ENCODE results near the gene PGLYRP4. TPM values are rescaled to one million over a fixed set of nuclear protein-coding genes. Genes with fewer than 3 reads are reported as not detected.
"Not testable (repeated sequence)": the region's sequence is repeated elsewhere in the genome, so short reads cannot be mapped to it uniquely, and the experiment has no call there.

The PGLYRP4 gene
- polyA plus RNA-seq, 3 donors, result not detected

DNA sequence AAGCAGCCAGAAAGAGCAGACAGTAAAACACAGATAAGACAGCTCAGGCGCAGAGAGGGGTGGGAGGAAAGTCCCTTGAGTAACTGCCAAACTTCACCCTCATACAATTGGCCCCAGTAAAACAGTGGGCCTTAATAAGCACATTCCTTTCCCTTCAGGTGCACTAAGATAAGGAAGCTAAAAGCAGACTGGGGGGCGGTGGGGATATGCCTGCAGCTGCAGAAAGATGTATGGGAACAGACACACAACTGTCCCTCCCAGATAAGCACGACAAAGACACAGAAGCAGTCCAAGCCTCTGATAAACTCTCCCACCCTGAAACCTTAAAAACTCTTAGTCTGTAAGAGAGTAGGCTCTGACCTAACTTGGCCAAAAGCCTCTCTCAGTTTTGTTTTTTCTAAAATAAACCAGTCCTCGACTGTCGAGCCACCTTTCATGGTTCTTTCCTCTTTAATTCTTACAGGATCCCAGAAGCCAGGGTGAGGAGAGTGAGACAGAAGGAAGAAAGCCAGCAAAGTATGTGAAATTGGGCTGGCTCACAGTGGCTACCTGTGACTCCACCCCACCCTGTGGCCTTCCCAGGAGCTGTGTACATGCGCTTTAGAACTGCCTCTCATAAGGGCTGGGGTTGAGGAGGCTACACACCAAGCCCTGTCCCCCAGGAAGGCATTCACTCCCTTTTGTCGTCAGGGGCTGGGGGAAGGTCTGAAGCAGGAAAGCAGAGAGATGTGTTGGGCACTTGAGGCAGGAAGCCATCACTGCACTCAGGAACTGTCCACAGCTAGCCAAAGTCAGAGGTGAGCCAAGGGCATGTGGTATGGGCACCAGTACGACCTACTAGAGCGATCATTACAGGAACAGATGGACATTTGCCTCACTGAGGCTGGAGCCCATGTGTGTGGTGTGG, 4.6 kb downstream of the PGLYRP4 start:
- no peak for DNase-seq (ENCODE audit: extremely low read depth in 1 of 11, low read depth in 9 of 11, low spot score in 4 of 11)

DNA sequence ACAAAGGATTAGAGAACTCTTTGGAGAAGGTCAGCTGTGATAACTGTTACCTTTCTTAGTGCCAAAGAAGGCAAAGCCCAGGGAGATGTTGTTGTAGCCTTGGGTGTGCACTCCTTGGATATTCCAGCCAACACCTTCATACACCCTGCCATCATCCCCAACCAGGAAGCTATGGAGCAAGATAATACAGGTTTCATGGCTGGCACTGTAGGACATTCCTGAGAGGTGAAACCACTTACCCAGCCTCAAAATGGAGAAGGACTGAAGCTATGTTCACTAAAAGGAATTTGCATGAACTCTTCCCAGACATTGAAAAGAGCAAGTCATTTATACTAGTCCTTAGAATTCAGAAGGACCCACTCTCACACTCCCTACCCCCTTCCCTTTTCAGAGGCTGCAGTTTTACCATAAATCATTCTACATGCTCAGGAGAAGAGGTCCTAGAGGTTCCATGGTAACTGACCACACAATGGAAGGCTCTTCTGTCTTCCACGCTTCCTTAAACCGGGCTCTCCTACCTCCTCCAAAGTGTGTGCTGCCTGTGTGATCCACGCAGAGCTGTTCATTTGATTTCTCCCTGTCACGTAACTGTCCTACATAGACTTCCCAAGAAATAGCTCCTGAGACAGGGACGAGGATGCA, 5.5 kb downstream of the PGLYRP4 start:
- no peak for DNase-seq (ENCODE audit: extremely low read depth in 1 of 11, low read depth in 9 of 11, low spot score in 4 of 11)

DNA sequence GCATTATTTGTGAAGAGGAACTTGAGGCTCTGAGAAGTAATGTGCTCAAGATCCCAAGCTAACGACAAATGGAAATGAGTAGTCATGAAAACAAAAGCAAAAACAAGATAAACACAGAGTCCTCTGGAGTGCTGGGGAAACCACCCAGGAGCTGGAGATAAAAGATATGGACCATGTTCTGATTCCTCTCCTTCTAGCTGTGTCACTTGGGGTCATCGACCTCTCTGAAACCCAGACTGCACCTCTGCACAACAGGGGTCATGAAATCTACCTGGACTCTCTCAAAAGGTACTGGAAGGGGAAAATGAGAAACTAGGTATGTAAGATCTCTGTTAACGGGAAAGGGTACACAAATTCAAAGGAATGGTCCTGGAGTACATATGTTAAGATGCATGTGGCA, 6.5 kb downstream of the PGLYRP4 start:
- DNase-seq (ENCODE audit: extremely low read depth in 1 of 11, low read depth in 9 of 11, low spot score in 4 of 11), result no peak

DNA sequence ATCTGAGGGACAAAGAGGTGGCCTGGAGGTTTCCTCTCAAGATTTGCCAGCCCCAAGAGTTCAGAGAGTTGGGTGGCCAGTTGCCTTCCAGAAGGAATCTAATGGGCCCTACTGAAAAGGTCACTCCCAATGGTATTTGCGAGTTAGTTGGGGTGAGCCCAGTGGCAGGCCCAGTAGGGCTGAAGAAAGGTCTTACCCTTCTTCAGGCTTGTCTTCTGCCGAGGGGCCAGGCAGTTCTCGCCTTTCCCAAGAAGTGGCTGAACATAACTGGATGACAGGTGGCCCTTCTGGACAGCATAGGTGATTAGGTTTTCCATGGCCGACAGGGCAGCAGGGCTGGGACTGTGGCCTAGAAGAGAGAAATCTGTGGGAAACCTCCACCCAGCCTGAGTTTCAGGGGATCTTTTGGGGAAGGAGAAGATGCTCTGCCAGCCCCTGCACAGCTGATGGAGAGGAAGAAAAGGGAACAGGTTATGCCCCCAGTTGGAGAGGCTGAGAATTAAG, 7.2 kb downstream of the PGLYRP4 start:
- no peak for DNase-seq (ENCODE audit: extremely low read depth in 1 of 11, low read depth in 9 of 11, low spot score in 4 of 11)

DNA sequence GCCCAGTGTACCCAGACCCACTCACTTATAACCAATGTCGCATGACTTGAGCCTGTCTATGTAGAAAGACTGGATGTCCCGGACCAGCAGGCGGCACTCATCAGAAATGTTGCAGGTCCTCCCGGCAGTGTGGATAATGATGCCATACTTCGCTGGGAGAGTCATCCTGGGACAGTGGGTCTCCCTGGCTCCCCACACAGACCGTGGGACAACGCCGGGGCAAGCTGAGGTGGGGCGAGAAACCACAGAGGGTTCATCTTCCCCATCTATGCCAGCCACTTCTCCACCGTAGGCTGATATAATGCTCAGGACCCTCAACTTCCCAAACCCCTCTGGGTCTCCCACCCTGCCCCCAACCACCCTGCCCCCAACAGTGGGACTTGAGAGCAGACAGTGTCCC, 8.3 kb downstream of the PGLYRP4 start:
- no peak for DNase-seq (ENCODE audit: extremely low read depth in 1 of 11, low read depth in 9 of 11, low spot score in 4 of 11)

DNA sequence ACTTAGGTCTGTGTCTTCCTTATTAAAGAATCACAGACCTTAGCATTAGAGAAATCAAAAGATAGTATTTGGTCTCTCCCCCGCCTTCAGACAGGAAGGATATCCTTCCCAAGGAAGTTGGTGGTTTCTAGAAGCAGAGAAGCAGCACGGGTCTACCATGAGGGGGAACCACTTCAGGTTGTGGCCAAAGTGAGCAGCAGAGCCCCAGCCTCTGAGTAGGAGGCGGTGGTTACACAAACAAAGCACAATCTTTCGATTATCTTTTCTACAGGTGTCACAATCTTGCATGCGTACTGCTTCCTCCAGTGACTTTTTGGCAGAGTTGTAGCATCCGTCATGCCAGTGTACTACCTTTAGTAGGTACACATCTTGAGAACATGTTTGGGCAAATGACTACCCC, 8.8 kb downstream of the PGLYRP4 start:
- DNase-seq (ENCODE audit: extremely low read depth in 1 of 11, low read depth in 9 of 11, low spot score in 4 of 11), result no peak

DNA sequence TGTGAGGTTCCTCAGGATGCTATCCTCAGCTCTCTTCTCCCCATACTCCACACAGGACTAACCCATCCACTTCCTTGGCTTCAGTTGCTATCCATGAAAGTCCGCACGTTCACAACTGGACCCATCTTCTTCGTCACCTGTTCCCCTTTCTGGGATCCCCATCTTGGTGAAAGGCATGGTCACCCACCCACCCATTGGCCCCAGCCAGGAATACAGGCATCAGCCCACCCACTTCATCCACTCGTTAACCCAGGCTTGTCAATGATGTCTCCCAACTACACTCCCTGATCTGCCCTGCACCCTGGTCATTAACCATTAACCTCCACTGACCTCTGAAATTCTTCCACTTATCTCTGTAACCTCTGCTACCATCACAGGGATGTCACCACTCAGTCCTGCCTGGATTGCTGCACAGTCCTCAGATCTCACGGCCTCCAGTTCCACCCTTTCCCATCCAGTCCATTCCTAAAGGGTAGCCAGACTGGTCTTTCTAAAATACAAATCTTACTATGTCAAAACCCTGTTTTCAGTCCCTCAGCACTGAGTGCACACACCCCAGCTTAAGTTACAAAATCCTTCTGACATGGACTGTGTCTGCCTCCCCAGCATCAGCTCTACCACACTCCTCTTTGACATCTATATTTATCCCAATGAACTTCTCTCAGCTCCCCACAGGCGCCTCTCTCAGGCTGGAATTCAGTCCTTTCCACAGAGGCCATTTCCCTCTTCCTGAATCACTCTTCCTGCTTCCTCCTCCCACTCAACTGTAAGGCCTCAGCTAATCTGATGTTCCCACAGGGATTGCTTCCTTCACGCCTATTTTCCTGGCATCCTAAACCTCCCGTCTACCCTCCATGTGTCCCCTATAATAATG, 10.4 kb downstream of the PGLYRP4 start:
- DNase-seq (ENCODE audit: extremely low read depth in 1 of 11, low read depth in 9 of 11, low spot score in 4 of 11), result no peak

DNA sequence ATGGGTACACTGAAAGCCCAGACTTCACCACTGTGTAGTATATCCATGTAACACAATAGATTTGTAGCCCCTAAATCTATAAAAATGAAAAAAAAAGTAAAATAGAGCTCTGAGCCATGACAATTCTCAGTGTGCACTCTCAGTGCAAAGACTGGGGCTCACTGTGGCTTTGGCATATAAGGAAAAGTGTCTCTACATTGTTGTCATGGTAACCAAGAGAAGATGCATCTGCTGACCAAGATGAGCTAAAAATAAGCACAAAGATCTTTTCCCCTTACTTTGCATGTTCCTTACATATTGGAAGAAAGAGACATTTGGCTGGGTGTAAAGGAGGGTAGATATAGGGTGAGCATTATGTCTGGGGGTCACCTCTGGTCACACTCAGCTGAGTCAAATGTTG, 12.0 kb downstream of the PGLYRP4 start:
- DNase-seq (ENCODE audit: extremely low read depth in 1 of 11, low read depth in 9 of 11, low spot score in 4 of 11), result no peak

DNA sequence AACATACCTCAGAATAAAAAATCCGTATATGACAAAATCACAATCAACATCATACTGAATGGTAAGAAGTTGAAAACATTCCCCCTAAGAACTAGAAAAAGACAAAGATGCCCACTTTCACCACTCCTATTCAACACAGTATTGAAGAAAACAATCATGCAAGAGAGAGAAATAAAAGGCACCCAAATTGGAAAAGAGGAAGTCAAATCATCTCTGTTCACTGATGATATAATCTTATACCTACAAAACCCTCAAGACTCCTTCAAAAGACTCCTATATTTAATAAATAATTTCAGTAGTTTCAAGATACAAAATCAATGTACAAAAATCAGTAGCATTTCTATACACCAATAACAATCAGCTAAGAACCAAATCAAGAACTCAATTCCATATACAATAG, 14.7 kb downstream of the PGLYRP4 start:
- no peak for DNase-seq (ENCODE audit: extremely low read depth in 1 of 11, low read depth in 9 of 11, low spot score in 4 of 11)

DNA sequence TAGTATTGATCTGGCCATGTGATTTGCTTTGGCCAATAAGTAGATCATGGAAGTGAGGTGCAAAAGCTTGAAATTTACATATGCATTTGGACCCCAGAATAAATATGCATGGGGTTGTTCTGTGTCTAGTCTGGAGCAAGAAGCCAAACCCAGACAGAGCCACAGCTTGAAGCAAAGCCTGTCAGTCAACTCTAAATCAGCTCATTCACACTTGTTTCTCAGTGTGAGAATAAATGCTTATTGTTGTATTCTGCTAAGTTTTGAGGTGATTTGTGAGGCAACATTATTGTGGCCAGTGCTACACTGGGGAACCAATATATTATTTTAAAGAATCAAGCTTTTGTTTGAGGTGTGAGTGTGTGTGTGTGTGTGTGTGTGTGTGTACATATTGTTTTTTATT, 23.7 kb downstream of the PGLYRP4 start:
- no peak for DNase-seq (ENCODE audit: extremely low read depth in 1 of 11, low read depth in 9 of 11, low spot score in 4 of 11)

DNA sequence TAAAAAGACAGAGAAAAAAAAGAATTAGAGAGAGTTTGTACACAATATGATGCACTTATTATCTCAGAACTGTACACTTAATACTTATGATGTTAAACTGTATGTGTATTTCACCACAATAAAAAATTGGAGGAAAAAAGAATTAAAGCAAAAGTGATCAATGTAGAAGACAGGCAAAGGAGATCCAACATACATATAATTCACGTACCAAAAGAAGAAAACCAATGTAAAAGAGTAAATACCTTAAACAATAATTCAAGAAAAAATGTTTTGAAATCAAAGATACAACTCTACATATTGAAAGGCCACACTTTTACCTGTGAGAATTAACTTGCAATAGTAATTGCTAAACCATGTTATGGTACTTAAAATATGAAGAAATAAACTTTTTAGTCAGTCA, 26.1 kb downstream of the PGLYRP4 start:
- DNase-seq (ENCODE audit: extremely low read depth in 1 of 11, low read depth in 9 of 11, low spot score in 4 of 11), result no peak

DNA sequence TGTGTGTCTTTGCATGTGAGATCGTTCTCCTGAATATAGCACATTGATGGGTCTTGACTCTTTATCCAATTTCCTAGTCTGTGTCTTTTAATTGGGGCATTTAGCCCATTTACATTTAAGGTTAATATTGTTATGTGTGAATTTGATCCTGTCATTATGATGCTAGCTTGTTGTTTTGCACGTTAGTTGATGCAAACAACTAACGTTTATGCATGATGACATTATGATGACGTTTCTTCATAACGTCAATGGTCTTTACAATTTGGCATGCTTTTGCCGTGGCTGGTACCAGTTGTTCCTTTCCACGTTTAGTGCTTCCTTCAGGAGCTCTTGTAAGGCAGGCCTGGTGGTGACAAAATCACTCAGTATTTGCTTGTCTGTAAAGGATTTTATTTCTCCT, 30.5 kb downstream of the PGLYRP4 start:
- not testable (repeated sequence) for DNase-seq (ENCODE audit: extremely low read depth in 1 of 11, low read depth in 9 of 11, low spot score in 4 of 11)

DNA sequence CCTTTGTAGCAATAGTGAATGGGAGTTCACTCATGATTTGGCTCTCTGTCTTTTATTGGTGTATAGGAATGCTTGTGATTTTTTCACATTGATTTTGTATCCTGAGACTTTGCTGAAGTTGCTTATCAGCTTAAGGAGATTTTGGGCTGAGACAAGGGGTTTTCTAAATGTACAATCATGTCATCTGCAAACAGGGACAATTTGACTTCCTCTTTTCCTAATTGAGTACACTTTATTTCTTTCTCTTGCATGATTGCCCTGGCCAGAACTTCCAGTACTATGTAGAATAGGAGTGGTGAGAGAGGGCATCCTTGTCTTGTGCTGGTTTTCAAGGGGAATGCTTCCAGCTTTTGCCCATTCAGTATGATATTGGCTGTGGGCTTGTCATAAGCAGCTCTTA, 32.6 kb downstream of the PGLYRP4 start:
- DNase-seq (ENCODE audit: extremely low read depth in 1 of 11, low read depth in 9 of 11, low spot score in 4 of 11), result not testable (repeated sequence)

DNA sequence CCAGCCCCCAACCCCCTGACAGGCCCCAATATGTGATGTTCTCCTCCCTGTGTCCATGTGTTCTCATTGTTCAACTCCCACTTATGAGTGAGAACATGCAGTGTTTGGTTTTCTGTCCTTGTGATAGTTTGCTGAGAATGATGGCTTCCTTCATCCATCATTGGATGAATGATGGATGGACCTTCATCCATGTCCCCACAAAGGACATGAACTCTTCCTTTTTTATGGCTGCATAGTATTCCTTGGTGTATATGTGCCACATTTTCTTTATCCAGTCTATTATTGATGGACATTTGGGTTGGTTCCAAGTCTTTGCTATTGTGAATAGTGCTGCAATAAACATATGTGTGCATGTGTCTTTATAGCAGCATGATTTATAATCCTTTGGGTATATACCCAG, 34.3 kb downstream of the PGLYRP4 start:
- not testable (repeated sequence) for DNase-seq (ENCODE audit: extremely low read depth in 1 of 11, low read depth in 9 of 11, low spot score in 4 of 11)

DNA sequence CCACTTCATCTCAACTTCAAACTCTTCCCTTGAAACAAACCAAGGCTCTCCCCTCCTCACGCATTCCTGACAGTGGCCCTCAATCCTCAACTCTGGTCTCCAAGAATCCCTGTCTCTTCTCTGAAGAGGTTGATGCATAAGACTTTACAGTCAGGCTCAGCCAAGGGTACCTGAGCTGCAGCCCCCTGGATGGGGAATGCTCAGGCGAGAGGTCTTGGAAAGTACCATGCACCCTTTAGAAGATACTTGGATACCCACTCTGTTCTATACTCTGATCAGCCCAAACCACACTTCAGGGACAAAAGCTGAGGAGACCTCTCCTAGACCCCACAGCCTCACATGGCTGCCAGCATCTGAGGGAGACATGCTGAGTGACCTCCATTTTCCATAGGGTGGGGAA, 35.4 kb downstream of the PGLYRP4 start:
- DNase-seq (ENCODE audit: extremely low read depth in 1 of 11, low read depth in 9 of 11, low spot score in 4 of 11), result no peak

DNA sequence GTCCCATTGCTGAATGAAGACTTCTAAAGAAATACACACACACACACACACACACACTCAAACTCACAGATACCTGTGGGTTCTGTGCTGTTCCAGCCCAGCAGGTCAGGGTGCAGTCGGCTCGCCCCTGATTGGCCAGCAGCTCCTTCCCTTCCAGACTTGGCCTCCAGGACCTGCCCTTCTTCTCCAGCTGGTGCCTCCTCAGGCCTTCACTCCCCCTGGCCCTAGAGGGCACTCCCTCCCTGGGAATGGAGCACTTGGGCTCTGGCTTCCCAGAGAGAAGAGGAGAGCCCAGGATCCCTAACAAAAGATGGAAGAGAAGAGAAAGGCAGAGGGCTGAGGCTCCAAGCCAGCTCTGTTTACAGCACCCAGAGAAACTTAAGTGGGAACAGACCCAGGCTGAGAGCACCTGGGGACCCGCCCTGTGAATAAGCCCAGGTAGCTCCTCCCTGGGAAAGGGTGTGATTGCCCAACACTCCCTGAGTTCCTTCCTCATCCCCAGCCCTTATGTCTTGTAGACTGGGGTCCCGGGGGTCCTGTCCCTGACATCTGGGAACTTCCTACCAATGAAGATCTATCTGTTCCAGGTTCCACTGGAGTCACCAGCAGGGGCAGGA, 36.0 kb downstream of the PGLYRP4 start, which contains the start of gene PGLYRP3:
TSS of gene PGLYRP3 (minus strand) at position 383 of the 617 bp plus-strand sequence. CDS start 2,287 bp downstream, outside the sequence.
- no peak for DNase-seq (ENCODE audit: extremely low read depth in 1 of 11, low read depth in 9 of 11, low spot score in 4 of 11)

DNA sequence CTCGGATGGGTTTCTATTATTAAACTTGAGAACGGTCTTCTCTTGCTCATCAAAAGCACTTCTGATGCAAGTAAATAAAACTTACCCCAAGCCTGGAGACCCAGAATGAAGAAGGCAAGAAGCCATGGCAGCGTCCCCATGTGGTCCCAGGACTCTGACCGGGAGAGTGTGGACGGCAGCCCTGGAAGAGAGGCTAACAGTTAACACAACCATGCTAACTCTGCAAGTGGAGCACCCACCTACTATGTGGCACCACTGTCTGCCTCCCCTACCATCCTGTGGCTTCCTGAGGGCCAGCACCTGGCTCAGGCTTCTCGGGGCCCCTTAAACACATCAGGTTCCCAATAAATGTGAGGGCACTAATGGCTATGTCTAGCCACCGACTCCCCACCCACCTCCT, 38.1 kb downstream of the PGLYRP4 start:
- DNase-seq (ENCODE audit: extremely low read depth in 1 of 11, low read depth in 9 of 11, low spot score in 4 of 11), result no peak

DNA sequence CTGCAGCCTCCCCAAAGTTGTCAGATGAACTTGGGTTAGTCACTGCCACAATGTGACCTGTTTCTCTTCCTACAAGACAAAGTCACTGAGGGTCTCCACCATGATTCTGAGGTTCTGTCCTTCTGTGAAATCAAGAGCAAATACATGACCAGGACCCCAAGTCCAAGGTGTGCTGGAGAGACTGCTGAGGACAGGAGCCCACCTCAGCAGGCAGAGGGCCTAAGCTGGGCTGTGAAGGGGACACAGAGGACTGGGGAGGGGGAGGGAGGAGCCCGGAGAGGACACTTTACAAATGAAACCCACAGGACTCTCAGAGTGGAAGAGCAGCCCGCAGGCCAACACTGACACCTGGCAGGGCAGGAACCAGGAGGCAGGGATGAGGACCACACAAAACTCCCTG, 39.2 kb downstream of the PGLYRP4 start:
- DNase-seq (ENCODE audit: extremely low read depth in 1 of 11, low read depth in 9 of 11, low spot score in 4 of 11), result no peak

DNA sequence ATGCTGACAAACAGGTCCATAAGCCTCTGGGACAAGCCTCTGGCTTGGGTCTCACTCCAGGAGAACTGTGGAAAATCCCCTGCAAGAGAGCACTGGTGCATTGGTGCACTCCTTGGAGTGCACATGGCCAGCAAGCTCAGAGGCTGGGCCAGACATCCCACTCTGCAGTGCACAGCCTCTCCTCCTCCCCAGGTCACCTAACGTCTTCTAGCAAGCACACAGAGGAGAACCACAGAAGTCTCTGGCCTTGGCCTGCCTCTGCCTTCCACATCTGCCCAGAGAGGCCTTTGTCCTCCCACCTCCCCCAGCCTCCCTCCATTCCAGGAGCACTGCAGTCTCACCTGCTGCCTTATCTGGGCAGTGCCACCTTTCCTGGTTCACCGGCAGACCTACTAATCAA, 40.1 kb downstream of the PGLYRP4 start:
- DNase-seq (ENCODE audit: extremely low read depth in 1 of 11, low read depth in 9 of 11, low spot score in 4 of 11), result no peak
